DOHH2 (cell line): ENCODE data around the gene FADS3.

Source experiments
- H3F3A ChIP-seq: fragments of 200-600 bp; sonication (generic), shearing (Covaris generic); 2 replicates; pipeline ENCODE4 v1.6.0; 2016; ENCODE audit warnings: antibody characterized with exemption, mild to moderate bottlenecking; ENCODE audit not compliant: control insufficient read depth, insufficient read depth
- H3K27ac ChIP-seq: fragments of 200-600 bp; sonication (generic); 2 replicates; pipeline ENCODE4 v1.5.1; 2014; ENCODE audit warnings: low read depth, mild to moderate bottlenecking, low read length, moderate library complexity
- H3K27me3 ChIP-seq: fragments of 200-600 bp; sonication (generic); 2 replicates; pipeline ENCODE4 v1.6.1; 2014; ENCODE audit warnings: mild to moderate bottlenecking, low read length, mixed read lengths; ENCODE audit not compliant: control insufficient read depth
- H3K36me3 ChIP-seq: fragments of 200-600 bp; sonication (generic); 2 replicates; pipeline ENCODE4 v1.6.1; 2014; ENCODE audit warnings: mild to moderate bottlenecking, low read length, moderate library complexity, mixed read lengths; ENCODE audit not compliant: control insufficient read depth
- H3K4me1 ChIP-seq: fragments of 200-600 bp; sonication (generic); 2 replicates; pipeline ENCODE4 v1.6.1; 2014; ENCODE audit warnings: mild to moderate bottlenecking, low read length, mixed read lengths; ENCODE audit not compliant: control insufficient read depth
- H3K4me2 ChIP-seq: fragments of 200-600 bp; sonication (generic); 2 replicates; pipeline ENCODE4 v1.6.0; 2014; ENCODE audit warnings: mild to moderate bottlenecking, low read length, moderate library complexity
- H3K4me3 ChIP-seq: fragments of 200-600 bp; sonication (generic); 2 replicates; pipeline ENCODE4 v1.5.1; 2014; ENCODE audit warnings: mild to moderate bottlenecking, low read length, mixed read lengths
- H3K79me2 ChIP-seq: fragments of 200-600 bp; sonication (generic); 2 replicates; pipeline ENCODE4 v1.6.1; 2014; ENCODE audit warnings: mild to moderate bottlenecking, low read length, mixed read lengths; ENCODE audit not compliant: control insufficient read depth
- H3K9me2 ChIP-seq: fragments of 200-600 bp; sonication (generic); replicated peaks from 2 replicates; pipeline ENCODE4 v1.6.1; 2014; ENCODE audit warnings: mild to moderate bottlenecking, low read length, mixed read lengths; ENCODE audit not compliant: control insufficient read depth
- H3K9me3 ChIP-seq: fragments of 200-600 bp; sonication (generic); 2 replicates; pipeline ENCODE4 v1.6.1; 2014; ENCODE audit warnings: antibody characterized with exemption, low read length, mixed read lengths; ENCODE audit not compliant: control insufficient read depth, insufficient read depth
- H4K20me1 ChIP-seq: fragments of 200-600 bp; sonication (generic); 2 replicates; pipeline ENCODE4 v1.6.0; 2014; ENCODE audit warnings: low read depth, mild to moderate bottlenecking, antibody characterized with exemption, low read length, moderate library complexity; ENCODE audit not compliant: control insufficient read depth, insufficient read depth
- EZH2phosphoT487 ChIP-seq: fragments of 200-600 bp; sonication (generic); IDR thresholded peaks from 2 replicates; pipeline ENCODE4 v1.6.1; 2017; ENCODE audit warnings: borderline replicate concordance, mild to moderate bottlenecking, antibody characterized with exemption, low read length, moderate library complexity, mixed read lengths
- TF ChIP-seq, protein P1 (sequence below): fragments of 200-600 bp; sonication (generic); IDR thresholded peaks from one replicate; pipeline ENCODE4 v1.5.1; 2014; ENCODE audit warnings: antibody characterized with exemption, mild to moderate bottlenecking, low read depth, low read length; ENCODE audit not compliant: poor library complexity, severe bottlenecking

Gene FADS3

DNA sequence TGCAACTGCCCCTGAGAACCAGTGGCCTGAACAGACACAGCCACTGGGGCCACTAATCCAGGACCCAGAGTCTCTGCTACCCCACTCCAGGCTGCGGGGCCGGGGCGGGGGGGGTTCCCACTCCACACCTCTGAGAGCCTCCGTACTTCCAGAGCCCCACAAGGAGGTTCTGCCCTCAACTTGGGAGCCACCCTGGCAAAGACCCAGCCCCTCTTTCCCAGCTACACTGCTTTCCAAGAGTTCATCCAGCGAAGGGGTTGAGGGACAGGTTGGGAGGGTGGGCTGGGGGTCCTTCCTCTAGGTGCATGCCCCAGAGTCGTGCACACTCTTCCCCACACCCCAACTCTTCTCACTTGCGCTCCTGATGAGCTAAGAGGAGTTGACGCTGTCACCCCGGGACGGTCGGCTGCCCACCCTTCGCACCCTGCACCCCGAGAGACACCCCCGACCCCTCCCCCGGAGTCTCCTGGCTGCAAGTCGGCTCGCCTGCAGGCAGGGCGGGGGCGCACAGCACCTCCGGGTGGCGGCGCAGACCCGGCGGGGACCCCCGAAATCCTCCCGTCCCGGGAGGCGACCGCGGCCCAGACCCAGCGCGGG is 25.5 kb upstream of the FADS3 start:
- Histone ChIP-seq H3K4me2 (no peak overlapping the region), H3K9me3 (no peaks in the 10 kb centered on the region), H3K79me2 (no peaks in the 10 kb centered on the region), H3K4me1 (no peaks in the 10 kb centered on the region), H3K9me2 (no peaks in the 10 kb centered on the region), H3F3A (no peaks in the 10 kb centered on the region), H3K27ac (no peak overlapping the region), H3K4me3 (no peak overlapping the region), H3K36me3 (no peaks in the 10 kb centered on the region), H3K27me3 (peaks cover 12% of the 10 kb centered on the region; the same call in 1 of the 2 replicates), H4K20me1 (no peaks in the 10 kb centered on the region)
- TF ChIP-seq, protein P1, sequence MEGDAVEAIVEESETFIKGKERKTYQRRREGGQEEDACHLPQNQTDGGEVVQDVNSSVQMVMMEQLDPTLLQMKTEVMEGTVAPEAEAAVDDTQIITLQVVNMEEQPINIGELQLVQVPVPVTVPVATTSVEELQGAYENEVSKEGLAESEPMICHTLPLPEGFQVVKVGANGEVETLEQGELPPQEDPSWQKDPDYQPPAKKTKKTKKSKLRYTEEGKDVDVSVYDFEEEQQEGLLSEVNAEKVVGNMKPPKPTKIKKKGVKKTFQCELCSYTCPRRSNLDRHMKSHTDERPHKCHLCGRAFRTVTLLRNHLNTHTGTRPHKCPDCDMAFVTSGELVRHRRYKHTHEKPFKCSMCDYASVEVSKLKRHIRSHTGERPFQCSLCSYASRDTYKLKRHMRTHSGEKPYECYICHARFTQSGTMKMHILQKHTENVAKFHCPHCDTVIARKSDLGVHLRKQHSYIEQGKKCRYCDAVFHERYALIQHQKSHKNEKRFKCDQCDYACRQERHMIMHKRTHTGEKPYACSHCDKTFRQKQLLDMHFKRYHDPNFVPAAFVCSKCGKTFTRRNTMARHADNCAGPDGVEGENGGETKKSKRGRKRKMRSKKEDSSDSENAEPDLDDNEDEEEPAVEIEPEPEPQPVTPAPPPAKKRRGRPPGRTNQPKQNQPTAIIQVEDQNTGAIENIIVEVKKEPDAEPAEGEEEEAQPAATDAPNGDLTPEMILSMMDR = no peak
- no peak for TF ChIP-seq EZH2phosphoT487

DNA sequence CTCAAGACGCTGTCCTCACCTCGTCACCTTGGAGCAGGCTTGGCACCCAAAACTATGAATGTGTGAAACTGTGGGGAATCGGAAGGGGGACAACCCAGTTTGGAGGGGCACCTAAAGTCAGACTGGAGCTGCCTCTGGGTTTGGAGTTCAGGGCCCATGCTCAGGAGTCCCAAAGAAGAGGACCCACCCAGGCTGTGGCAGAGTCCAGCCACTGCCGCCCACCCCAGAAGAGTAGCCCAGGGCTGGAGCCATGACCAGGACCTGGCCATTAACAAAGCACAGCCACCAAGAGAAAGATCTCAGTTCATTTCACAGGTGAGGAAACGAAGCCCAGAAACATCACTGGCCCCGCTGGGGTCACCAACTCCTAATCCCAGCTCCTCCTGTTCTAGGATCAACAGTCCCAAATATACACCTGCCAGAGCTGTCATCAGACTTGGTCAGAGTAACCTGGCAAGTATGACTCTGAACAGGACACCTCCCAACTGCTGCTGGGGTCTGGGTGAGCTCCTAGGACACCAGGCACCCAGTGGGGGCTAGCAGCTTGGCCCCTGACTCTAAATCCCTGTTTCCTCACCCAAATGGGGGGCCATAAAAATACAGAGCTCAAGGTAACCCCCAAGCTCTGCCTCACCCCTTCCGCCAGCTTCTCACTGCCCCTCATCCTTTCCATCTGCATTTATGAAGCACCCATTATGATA is 23.3 kb upstream of the FADS3 start:
- Histone ChIP-seq H3K9me3 (no peaks in the 10 kb centered on the region), H3K27me3 (peaks cover 12% of the 10 kb centered on the region; the same call in 1 of the 2 replicates), H3K79me2 (no peaks in the 10 kb centered on the region), H3K4me1 (no peaks in the 10 kb centered on the region), H3K4me3 (no peak overlapping the region), H3K9me2 (no peaks in the 10 kb centered on the region), H3F3A (no peaks in the 10 kb centered on the region), H3K36me3 (no peaks in the 10 kb centered on the region), H3K27ac (no peak overlapping the region), H3K4me2 (no peak overlapping the region), H4K20me1 (no peaks in the 10 kb centered on the region)
- no peak for TF ChIP-seq EZH2phosphoT487
- TF ChIP-seq, protein P1 = no peak

DNA sequence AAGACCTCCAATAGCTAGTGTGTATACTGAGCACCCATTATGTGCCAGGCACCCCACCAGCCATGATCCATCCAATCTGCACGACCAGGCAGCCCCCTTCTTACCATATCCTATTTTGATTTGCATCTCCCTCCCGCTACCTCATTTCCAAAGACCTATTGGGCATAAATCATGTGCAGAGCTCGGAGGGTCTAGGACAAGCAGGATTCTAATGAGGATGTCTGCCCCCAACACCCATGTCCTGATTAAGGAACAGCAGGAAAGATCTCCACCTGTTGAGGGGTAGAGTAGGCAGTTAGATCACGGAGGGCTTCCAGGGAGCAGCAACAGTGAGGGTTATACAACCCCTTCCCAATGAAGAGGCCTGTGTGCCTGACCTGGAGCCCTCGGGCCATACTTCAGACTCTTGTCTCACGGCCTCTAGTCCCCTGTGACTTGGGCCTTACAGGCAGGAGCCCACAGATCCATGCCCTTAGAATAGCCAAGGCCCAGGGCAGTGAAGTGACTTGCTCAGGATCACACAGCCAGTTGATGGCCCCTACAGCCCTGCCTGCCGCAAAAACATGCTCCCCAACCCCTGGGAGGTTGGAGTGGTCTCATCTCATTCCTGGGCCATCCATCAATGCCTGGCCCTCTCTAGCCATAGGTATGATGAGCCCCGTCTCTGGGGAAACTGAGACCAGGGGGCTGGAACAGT is 22.5 kb upstream of the FADS3 start:
- Histone ChIP-seq H3K36me3 (no peaks in the 10 kb centered on the region), H3K9me3 (no peaks in the 10 kb centered on the region), H4K20me1 (no peaks in the 10 kb centered on the region), H3K4me1 (no peaks in the 10 kb centered on the region), H3K79me2 (no peaks in the 10 kb centered on the region), H3K4me3 (no peak overlapping the region), H3K4me2 (no peak overlapping the region), H3K27me3 (peaks cover 12% of the 10 kb centered on the region; the same call in 1 of the 2 replicates), H3F3A (no peaks in the 10 kb centered on the region), H3K27ac (no peak overlapping the region), H3K9me2 (no peaks in the 10 kb centered on the region)
- no peak for TF ChIP-seq EZH2phosphoT487
- TF ChIP-seq, protein P1 = no peak
